ENCODE results near the gene GPR62.

GPR62 gene

GRCh38 chr3:51982352-51982837, 27.2 kb downstream of the GPR62 start:
- TF ChIP-seq CTCF (conservative IDR thresholded peaks at IDR 0.05; ENCODE audit: low read depth, low read length): peak; percentile 55
- DNase-seq (ENCODE audit: low read depth): no peak
- H3K4me3 ChIP-seq (ENCODE audit: low read depth, low read length): peak overlapping the region; percentile 74

- peak within 1 kb of the TSS; percentile 74 for H3K4me3 ChIP-seq (ENCODE audit: low read depth, low read length)
- DNase-seq (ENCODE audit: low read depth): peak; percentile 93
- no peak for TF ChIP-seq CTCF (conservative IDR thresholded peaks at IDR 0.05; ENCODE audit: low read depth, low read length)
Measured at GRCh38 chr3:51982838-51983577, 27.8 kb downstream of the GPR62 start, which contains the start of gene ACY1. Gene ACY1, plus strand, starts transcription at chr3:51983535. Its CDS starts 530 bp downstream, at chr3:51984065.

- peak overlapping the region; percentile 74 for H3K4me3 ChIP-seq (ENCODE audit: low read depth, low read length)
- no peak for TF ChIP-seq CTCF (conservative IDR thresholded peaks at IDR 0.05; ENCODE audit: low read depth, low read length)
- no peak for DNase-seq (ENCODE audit: low read depth)
Measured at GRCh38 chr3:51983578-51984268, 28.5 kb downstream of the GPR62 start.

- no peak overlapping the region for H3K4me3 ChIP-seq (ENCODE audit: low read depth, low read length)
- DNase-seq (ENCODE audit: low read depth): no peak
- no peak for TF ChIP-seq CTCF (conservative IDR thresholded peaks at IDR 0.05; ENCODE audit: low read depth, low read length)
Measured at GRCh38 chr3:51984269-51984647, 29.1 kb downstream of the GPR62 start.

GRCh38 chr3:51985063-51985462, 29.9 kb downstream of the GPR62 start:
- TF ChIP-seq CTCF (conservative IDR thresholded peaks at IDR 0.05; ENCODE audit: low read depth, low read length): no peak
- DNase-seq (ENCODE audit: low read depth): no peak

GRCh38 chr3:51986010-51986947, 31.1 kb downstream of the GPR62 start:
- DNase-seq (ENCODE audit: low read depth): no peak
- no peak overlapping the region for H3K4me3 ChIP-seq (ENCODE audit: low read depth, low read length)
- TF ChIP-seq CTCF (conservative IDR thresholded peaks at IDR 0.05; ENCODE audit: low read depth, low read length): no peak

More at GRCh38 chr3:51985063-51985462, 29.9 kb downstream of the GPR62 start:
- no peak overlapping the region for H3K4me3 ChIP-seq (ENCODE audit: low read depth, low read length)

All from choroid plexus epithelial cell (primary cell).